Measurements from ENCODE around the gene CLPTM1L. TPM values are rescaled to one million over a fixed set of nuclear protein-coding genes. Genes with fewer than 3 reads are reported as not detected.

CLPTM1L gene
- total RNA-seq, 1 donor from 2014 or later, result 131 TPM

GRCh38 chr5:1332461-1333001 is 12.4 kb downstream of the CLPTM1L start:
- Mint-ChIP-seq H3K27ac (ENCODE audit: unreplicated experiment) (no peak overlapping the region), H3K36me3 (ENCODE audit: low read depth, unreplicated experiment) (peaks cover 34% of the 10 kb centered on the region), H3K4me1 (ENCODE audit: low read depth, unreplicated experiment) (peaks cover 9% of the 10 kb centered on the region), H3K9me3 (ENCODE audit: unreplicated experiment) (peaks cover 22% of the 10 kb centered on the region), H3K4me3 (ENCODE audit: unreplicated experiment) (no peak overlapping the region), H3K27me3 (ENCODE audit: low read depth, unreplicated experiment) (no peaks in the 10 kb centered on the region)
- H3K9me3 ChIP-seq (ENCODE audit: insufficient read depth, low read depth, low read length), result peaks cover 5% of the 10 kb centered on the region
- DNase-seq (ENCODE audit: low read depth), result no peak
- H3K9ac ChIP-seq (ENCODE audit: low read length), result no peak overlapping the region
- no peak for FAIRE-seq
- H3K36me3 ChIP-seq (ENCODE audit: insufficient read depth, low read length), result peaks cover 13% of the 10 kb centered on the region
- no peaks in the 10 kb centered on the region for H3K4me1 ChIP-seq (ENCODE audit: insufficient read depth, low read length)
- no peaks in the 10 kb centered on the region for H3K27me3 ChIP-seq (ENCODE audit: insufficient read depth, low read length)
- no peak overlapping the region for H3K27ac ChIP-seq (ENCODE audit: low read depth, low read length)
- H3K4me2 ChIP-seq (ENCODE audit: low read length), result no peak overlapping the region
- TF ChIP-seq EZH2 (IDR thresholded peaks at IDR 0.05; ENCODE audit: insufficient read depth, low read length) (no peak), CTCF (IDR thresholded peaks at IDR 0.05; ENCODE audit: insufficient read depth, low read depth, low read length) (no peak)
- no peak overlapping the region for H3K4me3 ChIP-seq (ENCODE audit: insufficient read depth, low read depth, low read length)
- no peak overlapping the region for H2AFZ ChIP-seq (ENCODE audit: low read depth, low read length)
- peaks cover 50% of the 10 kb centered on the region for H4K20me1 ChIP-seq (ENCODE audit: insufficient read depth, low read length)
- H3K79me2 ChIP-seq (ENCODE audit: insufficient read depth, low read length), result peaks cover 8% of the 10 kb centered on the region

DNA sequence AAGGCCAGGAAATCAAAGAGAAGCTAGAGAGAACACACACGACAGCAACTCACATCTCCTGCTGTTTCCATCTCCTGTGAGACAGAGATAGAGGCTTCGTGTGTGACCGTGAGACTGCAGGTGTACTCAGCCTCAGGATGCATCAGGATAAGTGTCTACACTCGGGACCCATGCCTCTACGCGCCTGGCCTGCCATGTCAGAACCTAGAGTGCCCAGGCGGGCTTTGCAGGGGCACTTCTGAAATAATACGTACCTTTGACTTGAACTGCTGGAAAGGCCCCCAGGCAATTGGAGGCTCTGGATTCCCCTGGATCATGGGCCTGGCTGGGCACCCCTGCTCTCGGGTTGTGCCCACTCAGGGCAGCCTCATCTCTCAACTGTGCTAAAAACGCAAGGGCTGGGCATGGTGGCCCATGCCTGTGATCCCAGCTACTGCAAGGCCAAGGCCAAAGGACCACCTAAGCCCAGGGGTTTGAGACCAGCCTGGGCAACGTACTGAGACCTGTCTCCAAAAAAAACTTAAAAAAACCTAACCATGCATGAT is 13.0 kb downstream of the CLPTM1L start:
- H3K4me3 Mint-ChIP-seq (ENCODE audit: unreplicated experiment), result no peak overlapping the region
- TF ChIP-seq EZH2 (IDR thresholded peaks at IDR 0.05; ENCODE audit: insufficient read depth, low read length) (no peak), CTCF (IDR thresholded peaks at IDR 0.05; ENCODE audit: insufficient read depth, low read depth, low read length) (no peak)
- no peak overlapping the region for H3K27ac ChIP-seq (ENCODE audit: low read depth, low read length)
- no peak overlapping the region for H3K4me2 ChIP-seq (ENCODE audit: low read length)
- peaks cover 49% of the 10 kb centered on the region for H4K20me1 ChIP-seq (ENCODE audit: insufficient read depth, low read length)
- H2AFZ ChIP-seq (ENCODE audit: low read depth, low read length), result no peak overlapping the region
- H3K27me3 Mint-ChIP-seq (ENCODE audit: low read depth, unreplicated experiment), result no peaks in the 10 kb centered on the region
- H3K4me1 Mint-ChIP-seq (ENCODE audit: low read depth, unreplicated experiment), result peaks cover 12% of the 10 kb centered on the region
- DNase-seq (ENCODE audit: low read depth) (no peak), FAIRE-seq (no peak)
- peaks cover 27% of the 10 kb centered on the region for H3K9me3 Mint-ChIP-seq (ENCODE audit: unreplicated experiment)
- H3K79me2 ChIP-seq (ENCODE audit: insufficient read depth, low read length), result peaks cover 8% of the 10 kb centered on the region
- no peak overlapping the region for H3K4me3 ChIP-seq (ENCODE audit: insufficient read depth, low read depth, low read length)
- H3K36me3 Mint-ChIP-seq (ENCODE audit: low read depth, unreplicated experiment), result peaks cover 39% of the 10 kb centered on the region
- H3K36me3 ChIP-seq (ENCODE audit: insufficient read depth, low read length), result peaks cover 10% of the 10 kb centered on the region
- H3K4me1 ChIP-seq (ENCODE audit: insufficient read depth, low read length), result no peaks in the 10 kb centered on the region
- H3K27ac Mint-ChIP-seq (ENCODE audit: unreplicated experiment), result no peak overlapping the region
- no peak overlapping the region for H3K9ac ChIP-seq (ENCODE audit: low read length)
- H3K27me3 ChIP-seq (ENCODE audit: insufficient read depth, low read length), result no peaks in the 10 kb centered on the region
- peaks cover 5% of the 10 kb centered on the region for H3K9me3 ChIP-seq (ENCODE audit: insufficient read depth, low read depth, low read length)

Measured in astrocyte (in vitro differentiated cells and primary cell).